GM12892 (cell line): ENCODE results near the gene BMERB1.

Source experiments
- POLR2A ChIP-seq: IDR thresholded peaks from 2 replicates; pipeline ENCODE4 v1.6.1; 2011; ENCODE audit warnings: low read depth, low read length, control low read depth
- POLR2AphosphoS5 ChIP-seq: IDR thresholded peaks from 2 replicates; pipeline ENCODE4 v1.6.1; 2011; ENCODE audit warnings: low read depth, low read length, control low read depth

DNA sequence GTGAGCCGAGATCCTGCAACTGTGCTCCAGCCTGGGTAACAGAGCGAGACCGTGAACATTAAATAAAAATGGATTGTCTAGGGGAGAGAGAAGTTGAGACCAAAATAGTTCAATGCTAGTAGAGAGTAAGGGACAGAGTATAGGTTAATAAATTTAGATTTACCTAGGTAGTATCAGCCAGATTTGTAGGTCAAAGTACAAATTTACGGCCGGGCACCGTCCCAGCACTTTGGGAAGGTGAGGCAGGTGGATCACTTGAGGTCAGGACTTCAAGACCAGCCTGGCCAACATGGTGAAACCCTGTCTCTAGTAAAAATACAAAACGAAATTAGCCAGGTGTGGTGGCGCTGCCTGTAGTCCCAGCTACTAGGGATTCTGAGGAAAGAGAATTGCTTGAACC is 12.2 kb upstream of the BMERB1 start:
- TF ChIP-seq POLR2A (no peak), POLR2AphosphoS5 (no peak)
